HG03196 (cell line): ENCODE measurements around the gene TMC2.
"Not testable (repeated sequence)": the region's sequence is repeated elsewhere in the genome, so short reads cannot be mapped to it uniquely, and the experiment has no call there.

ENCODE experiments used
- ATAC-seq: cut with Tn5 transposase; IDR thresholded peaks from one replicate; pipeline ENCODE4 v1.9.1; 2021; ENCODE audit not compliant: unreplicated experiment

Gene TMC2

GRCh38 chr20:2523919-2524708 is 12.3 kb upstream of the TMC2 start:
- peak; percentile 70 for ATAC-seq

- ATAC-seq = no peak
Observed at GRCh38 chr20:2524709-2525506, 11.5 kb upstream of the TMC2 start.

DNA sequence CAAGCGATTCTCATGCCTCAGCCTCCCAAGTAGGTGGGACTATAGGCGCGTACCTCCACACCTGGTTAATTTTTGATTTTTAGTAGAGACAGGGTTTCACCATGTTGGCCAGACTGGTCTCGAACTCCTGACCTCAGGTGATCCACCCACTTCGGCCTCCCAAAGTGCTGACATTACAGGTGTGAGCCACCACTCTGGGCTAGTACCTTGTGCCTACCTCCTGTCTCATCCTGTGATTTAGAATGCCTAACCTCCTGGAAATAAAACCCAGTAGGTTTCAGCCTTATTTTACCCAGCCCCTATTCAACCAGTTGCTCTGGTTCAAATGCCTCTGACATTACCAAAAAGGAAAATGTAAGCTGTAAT is 10.2 kb upstream of the TMC2 start:
- ATAC-seq = not testable (repeated sequence)

GRCh38 chr20:2527762-2528161 is 8.6 kb upstream of the TMC2 start:
- ATAC-seq = no peak

GRCh38 chr20:2528671-2529271 is 7.6 kb upstream of the TMC2 start:
- no peak for ATAC-seq

- no peak for ATAC-seq
Observed at GRCh38 chr20:2533118-2533517, 3.3 kb upstream of the TMC2 start.

- no peak for ATAC-seq
Observed at GRCh38 chr20:2535711-2536559, 438 bp upstream of the TMC2 start.

DNA sequence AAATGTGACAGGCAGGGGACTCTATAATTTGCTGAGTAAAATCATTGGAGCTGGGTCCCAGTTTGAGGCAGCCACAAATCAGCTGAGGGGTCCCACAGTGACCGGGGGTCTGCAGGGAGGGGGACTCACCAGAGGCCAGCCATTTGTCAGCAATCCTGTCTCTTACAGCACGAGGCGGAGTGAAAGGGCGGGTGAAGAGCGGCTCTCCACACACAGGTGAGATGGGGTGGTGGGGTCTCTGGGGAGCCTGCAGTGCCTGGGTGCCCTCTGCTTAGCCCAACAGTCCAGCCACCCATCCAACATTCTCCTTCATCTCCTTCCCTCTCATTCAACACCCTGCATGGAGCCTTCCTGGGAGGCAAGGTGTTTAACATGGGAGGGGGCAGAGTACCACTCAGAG is 728 bp downstream of the TMC2 start:
- no peak for ATAC-seq

- ATAC-seq = no peak
Observed at GRCh38 chr20:2538356-2538755, 2.0 kb downstream of the TMC2 start.

- ATAC-seq = no peak
Observed at GRCh38 chr20:2538931-2539720, 2.8 kb downstream of the TMC2 start.

DNA sequence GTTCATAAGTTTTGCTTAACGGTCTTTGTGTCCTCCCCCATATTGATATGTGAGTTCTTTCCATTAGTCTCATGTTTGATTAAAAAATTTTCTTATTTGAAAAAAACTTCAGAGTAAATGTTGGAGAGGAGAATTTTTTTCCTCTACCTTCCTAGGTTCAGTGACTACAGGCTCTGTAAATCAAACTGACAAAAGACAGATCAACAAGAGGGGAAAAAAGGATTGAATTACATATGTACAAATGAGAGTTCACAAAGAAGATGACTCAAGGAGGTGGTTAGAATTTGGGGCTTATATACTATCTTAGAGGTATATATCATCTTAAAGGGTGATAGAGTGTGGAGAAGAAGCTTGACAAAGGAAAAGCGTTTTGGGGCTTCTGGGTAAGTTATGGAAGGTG is 5.6 kb downstream of the TMC2 start:
- no peak for ATAC-seq

- no peak for ATAC-seq
Observed at GRCh38 chr20:2542361-2542760, 6.0 kb downstream of the TMC2 start.

DNA sequence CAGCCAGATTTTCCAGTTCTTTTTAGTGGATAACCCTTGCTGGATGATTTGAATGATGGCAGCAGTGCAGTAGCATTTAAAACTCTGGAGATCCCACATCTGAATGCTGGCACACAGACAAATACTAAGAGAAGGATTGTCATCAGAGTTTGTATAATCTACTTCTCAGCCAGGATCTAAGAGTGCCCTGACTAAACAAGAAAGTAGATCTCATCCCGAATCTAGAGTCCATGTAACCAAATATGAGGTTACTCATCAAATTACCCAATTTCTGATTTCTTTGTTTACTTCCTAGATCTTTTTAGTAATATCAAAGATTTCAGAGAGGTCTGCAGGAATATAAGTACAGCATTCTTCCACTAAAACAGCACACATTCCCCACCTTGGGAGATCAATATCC is 7.8 kb downstream of the TMC2 start:
- no peak for ATAC-seq

- ATAC-seq = no peak
Observed at GRCh38 chr20:2545594-2545993, 9.2 kb downstream of the TMC2 start.

DNA sequence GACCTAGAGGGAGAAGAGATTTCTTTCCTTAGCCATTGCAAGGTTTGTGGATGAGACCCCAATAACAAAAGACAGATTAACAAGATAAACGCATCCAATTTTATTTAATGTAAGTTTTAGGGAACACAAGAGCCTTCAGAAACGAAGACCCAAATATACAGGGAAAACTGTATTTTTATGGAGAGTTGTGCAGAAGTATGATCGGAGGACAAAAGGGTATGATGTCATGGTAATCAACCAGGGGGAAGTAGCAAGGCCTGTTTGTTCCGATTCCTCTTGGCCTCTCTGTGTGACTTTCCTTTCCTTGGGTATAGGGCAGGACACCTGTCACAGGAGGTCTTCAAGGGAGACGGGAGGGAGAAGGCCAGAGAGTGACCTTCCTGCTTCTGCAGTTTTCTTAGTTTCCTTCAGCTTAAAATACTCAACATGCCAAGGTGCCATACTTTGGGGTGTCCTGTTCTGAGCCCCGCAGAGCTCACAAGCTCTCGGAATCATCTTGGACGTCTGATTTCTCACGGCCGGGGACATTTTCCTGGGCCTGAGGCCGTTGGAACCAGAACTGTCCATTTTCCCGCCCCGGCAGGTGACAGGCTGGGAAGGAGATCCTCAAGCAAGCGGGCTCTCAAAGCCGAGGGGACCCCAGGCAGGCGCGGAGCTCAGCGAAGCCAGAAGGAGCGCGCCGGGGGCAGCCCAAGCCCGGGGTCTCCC is 21.7 kb downstream of the TMC2 start:
- no peak for ATAC-seq

DNA sequence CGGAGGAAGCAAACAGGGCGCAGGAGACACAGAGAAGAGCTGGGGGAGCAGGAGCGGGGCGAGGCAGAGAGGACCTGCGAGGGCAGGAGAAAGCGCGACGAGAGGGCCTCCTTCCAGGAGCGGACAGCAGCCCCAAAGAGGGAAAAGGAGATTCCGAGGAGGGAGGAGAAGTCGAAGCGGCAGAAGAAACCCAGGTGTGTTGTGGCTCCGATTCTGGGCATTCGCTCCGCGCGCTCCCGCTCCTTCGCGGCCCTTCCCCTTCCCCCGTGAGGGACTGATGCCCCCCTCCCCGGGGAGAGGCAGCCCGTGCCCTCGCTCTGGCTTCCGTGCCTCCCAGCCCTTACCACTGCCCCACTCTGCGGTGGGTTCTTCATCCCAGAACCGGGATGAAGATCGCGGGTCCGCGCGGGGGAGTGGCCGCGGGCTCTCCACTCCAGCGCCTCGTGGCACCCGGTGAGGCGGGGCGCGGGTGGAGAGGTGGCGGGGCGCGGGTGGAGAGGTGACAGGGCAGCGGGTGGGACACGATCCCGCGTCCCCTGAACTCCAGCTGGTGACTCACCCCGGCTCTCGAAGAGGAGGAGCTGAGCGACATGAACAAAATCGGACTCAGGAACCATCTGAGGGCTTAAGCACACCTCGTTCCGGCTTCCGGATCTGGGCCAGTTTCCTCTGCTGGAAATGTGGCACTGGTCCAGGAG is 22.4 kb downstream of the TMC2 start:
- no peak for ATAC-seq

DNA sequence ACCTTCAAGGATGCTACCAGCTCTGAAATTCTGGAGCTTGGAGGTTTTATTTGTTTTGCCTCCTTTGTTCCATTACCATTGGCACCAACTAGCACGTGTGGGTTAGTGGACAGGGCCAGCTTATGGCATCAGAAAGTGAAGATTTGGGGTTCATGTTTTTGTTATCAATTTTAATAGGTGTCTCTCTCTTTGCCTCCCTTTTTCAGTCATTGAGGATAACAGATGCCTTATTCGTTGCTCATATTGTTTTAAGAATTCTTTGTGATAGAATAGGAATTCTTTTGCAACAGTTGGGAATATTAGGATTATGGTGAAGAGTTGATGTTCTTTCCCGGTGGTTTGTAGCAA is 22.9 kb downstream of the TMC2 start:
- no peak for ATAC-seq

GRCh38 chr20:2559651-2560050 is 23.3 kb downstream of the TMC2 start:
- ATAC-seq = no peak

DNA sequence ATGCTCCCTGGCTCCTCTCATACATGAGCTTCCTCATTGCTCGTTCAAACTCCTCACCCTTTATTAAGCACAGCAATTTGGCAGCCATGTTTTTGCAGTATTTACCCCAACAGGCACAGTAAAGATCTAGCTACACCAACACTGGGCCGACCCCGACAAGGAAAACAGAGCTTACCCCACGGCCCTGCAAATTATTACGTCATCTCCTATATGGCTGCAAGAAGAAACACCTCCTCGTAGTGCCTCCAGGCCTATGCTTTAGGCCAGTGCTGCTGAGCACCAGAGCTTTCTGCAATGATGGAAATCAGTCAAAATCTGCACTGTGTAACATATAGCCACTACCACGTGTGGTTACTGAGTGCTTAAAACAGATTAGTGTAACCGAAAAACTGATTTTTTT is 26.7 kb downstream of the TMC2 start:
- ATAC-seq = no peak
